HEK293 (cell line): ENCODE data around the gene KCND2.

ENCODE experiments used
- CTCF ChIA-PET: fragments of 350-600 bp; formaldehyde crosslinking; extraction: SDS; loops from one replicate; lab custom pipeline; 2021; ENCODE audit warnings: antibody characterized with exemption; lab: Yijun Ruan, JAX
- POLR2A ChIA-PET: fragments of 300-600 bp; formaldehyde crosslinking; extraction: SDS; loops from one replicate; lab custom pipeline; 2020; ENCODE audit warnings: antibody characterized with exemption, inconsistent platforms; lab: Yijun Ruan, JAX
- H3K27ac ChIP-seq: fragments of 200-500 bp; sonication (Bioruptor generic); 2 replicates; pipeline ENCODE4 v1.5.1; 2014; ENCODE audit warnings: low read depth, low read length, control low read depth, inconsistent platforms; ENCODE audit errors: extremely low read depth
- H3K36me3 ChIP-seq, 2 experiments: fragments of 200-500 bp in 1 of 2; sonication (Bioruptor generic) in 1 of 2; 1 replicate in 1 of 2; 2 replicates in 1 of 2; pipeline ENCODE4 v1.5.1; 2014 to 2017; ENCODE audit warnings: inconsistent platforms in 2 of 2, low read length in 2 of 2; ENCODE audit not compliant: control insufficient read depth in 2 of 2, insufficient read depth in 1 of 2
- H3K4me1 ChIP-seq: fragments of 200-500 bp; sonication (Bioruptor generic); 2 replicates; pipeline ENCODE4 v1.5.1; 2014; ENCODE audit warnings: mild to moderate bottlenecking, low read length, inconsistent platforms; ENCODE audit not compliant: control insufficient read depth, insufficient read depth
- H3K4me3 ChIP-seq: 2 replicates; pipeline ENCODE4 v1.5.1; 2011; ENCODE audit warnings: low read depth, mild to moderate bottlenecking, control low read depth, low read length, moderate library complexity
- H3K9me3 ChIP-seq: fragments of 200-500 bp; sonication (Bioruptor generic); 2 replicates; pipeline ENCODE4 v1.5.1; 2014; ENCODE audit warnings: low read depth, low read length, inconsistent platforms; ENCODE audit not compliant: control insufficient read depth, insufficient read depth
- ATF2 ChIP-seq: fragments of 450-650 bp; formaldehyde crosslinking; IDR thresholded peaks from 2 replicates; pipeline ENCODE4 v1.5.1; 2016; ENCODE audit warnings: missing biosample characterization, missing genetic modification characterization, low read depth
- MZF1 ChIP-seq: fragments of 450-650 bp; formaldehyde crosslinking; IDR thresholded peaks from 2 replicates; pipeline ENCODE4 v1.5.1; 2017; ENCODE audit warnings: missing biosample characterization, missing genetic modification characterization, borderline replicate concordance
- PATZ1 ChIP-seq: fragments of 450-650 bp; formaldehyde crosslinking; IDR thresholded peaks from 2 replicates; pipeline ENCODE4 v1.5.1; 2016; ENCODE audit warnings: missing biosample characterization, missing genetic modification characterization
- PRDM4 ChIP-seq: fragments of 450-650 bp; formaldehyde crosslinking; IDR thresholded peaks from 2 replicates; pipeline ENCODE4 v1.5.1; 2017; ENCODE audit warnings: missing biosample characterization, missing genetic modification characterization
- REPIN1 ChIP-seq: fragments of 450-650 bp; formaldehyde crosslinking; IDR thresholded peaks from 2 replicates; pipeline ENCODE4 v1.5.1; 2017; ENCODE audit warnings: missing biosample characterization, missing genetic modification characterization, low read depth
- TCF7L2 ChIP-seq: IDR thresholded peaks from 2 replicates; pipeline ENCODE4 v1.6.1; 2011; ENCODE audit warnings: low read depth, mild to moderate bottlenecking, inconsistent platforms, low read length, moderate library complexity, borderline replicate concordance
- ZBTB44 ChIP-seq: fragments of 450-650 bp; IDR thresholded peaks from 2 replicates; pipeline ENCODE4 v1.5.1; 2018; ENCODE audit warnings: missing biosample characterization, mild to moderate bottlenecking, missing genetic modification characterization
- ZBTB7A ChIP-seq: fragments of 450-650 bp; formaldehyde crosslinking; IDR thresholded peaks from 2 replicates; pipeline ENCODE4 v1.5.1; 2016; ENCODE audit warnings: low read depth, missing biosample characterization, missing genetic modification characterization
- ZFHX2 ChIP-seq: fragments of 450-650 bp; formaldehyde crosslinking; conservative IDR thresholded peaks from 2 replicates; pipeline ENCODE4 v1.5.1; 2016; ENCODE audit warnings: missing biosample characterization, missing genetic modification characterization
- ZNF146 ChIP-seq: fragments of 450-650 bp; formaldehyde crosslinking; IDR thresholded peaks from 2 replicates; pipeline ENCODE4 v1.5.1; 2016; ENCODE audit warnings: missing biosample characterization, missing genetic modification characterization
- ZNF175 ChIP-seq: fragments of 450-650 bp; formaldehyde crosslinking; IDR thresholded peaks from 2 replicates; pipeline ENCODE4 v1.5.1; 2016; ENCODE audit warnings: missing biosample characterization, missing genetic modification characterization
- ZNF266 ChIP-seq: fragments of 450-650 bp; formaldehyde crosslinking; IDR thresholded peaks from 2 replicates; pipeline ENCODE4 v1.5.1; 2016; ENCODE audit warnings: missing biosample characterization, missing genetic modification characterization, low read depth
- ZNF274 ChIP-seq, 2 experiments: fragments of 200-500 bp in 1 of 2; fragments of 450-650 bp in 1 of 2; sonication (Bioruptor generic) in 1 of 2; formaldehyde crosslinking in 1 of 2; IDR thresholded peaks; 2 replicates each; pipeline versions ENCODE4 v1.5.1 to v1.6.1; 2014 to 2016; ENCODE audit warnings: borderline replicate concordance in 1 of 2, inconsistent platforms in 1 of 2, low read length in 1 of 2, missing biosample characterization in 1 of 2, missing genetic modification characterization in 1 of 2
- ZNF341 ChIP-seq: fragments of 450-650 bp; formaldehyde crosslinking; IDR thresholded peaks from 2 replicates; pipeline ENCODE4; 2016; ENCODE audit warnings: low read depth, missing biosample characterization, missing genetic modification characterization
- ZNF391 ChIP-seq: fragments of 450-650 bp; formaldehyde crosslinking; IDR thresholded peaks from 2 replicates; pipeline ENCODE4 v1.5.1; 2016; ENCODE audit warnings: low read depth, missing biosample characterization, missing genetic modification characterization, borderline replicate concordance
- ZNF514 ChIP-seq: fragments of 450-650 bp; formaldehyde crosslinking; IDR thresholded peaks from 2 replicates; pipeline ENCODE4 v1.5.1; 2016; ENCODE audit warnings: missing biosample characterization, missing genetic modification characterization
- ZNF529 ChIP-seq: fragments of 450-650 bp; formaldehyde crosslinking; IDR thresholded peaks from 2 replicates; pipeline ENCODE4 v1.5.1; 2017; ENCODE audit warnings: missing genetic modification characterization, missing biosample characterization; ENCODE audit not compliant: insufficient replicate concordance
- ZNF624 ChIP-seq: fragments of 450-650 bp; formaldehyde crosslinking; IDR thresholded peaks from 2 replicates; pipeline ENCODE4 v1.5.1; 2017; ENCODE audit warnings: missing biosample characterization, missing genetic modification characterization
- ZNF791 ChIP-seq: fragments of 450-650 bp; formaldehyde crosslinking; IDR thresholded peaks from 2 replicates; pipeline ENCODE4 v1.5.1; 2016; ENCODE audit warnings: missing biosample characterization, missing genetic modification characterization

KCND2 gene

GRCh38 chr7:120582916-120583315 lies 309.9 kb downstream of the KCND2 start (continued):
- TF ChIP-seq ATF2 (tag by site-specific recombination) (no peak), PRDM4 (tag by site-specific recombination) (no peak), ZNF175 (tag by site-specific recombination) (no peak), ZNF391 (tag by site-specific recombination) (no peak), ZNF514 (tag by site-specific recombination) (no peak), PATZ1 (no peak)

- POLR2A ChIA-PET, result interaction anchor here (0.7 kb wide), 1 partner anchor 1247 kb away, joined by 6 read pairs; no protein-coding TSS in a partner anchor
- no peak overlapping the region for H3K27ac ChIP-seq
- CTCF ChIA-PET, result interaction anchor here (0.6 to 0.9 kb wide), 2 partner anchors 9 kb away, joined by 3 to 5 read pairs; no protein-coding TSS in a partner anchor
- no peaks in the 10 kb centered on the region for H3K36me3 ChIP-seq
- TF ChIP-seq ZNF529 (tag by site-specific recombination) (no peak), TCF7L2 (no peak), ZFHX2 (tag by site-specific recombination) (no peak), ZBTB44 (tag by site-specific recombination) (no peak), ZNF146 (no peak), ZNF274 (IDR thresholded peaks at IDR 0.05; ENCODE audit: low read length) (no peak), ZNF274 (tag by site-specific recombination; IDR thresholded peaks at IDR 0.05; ENCODE audit: borderline replicate concordance) (no peak), MZF1 (tag by site-specific recombination) (no peak), ZNF791 (tag by site-specific recombination) (no peak), ZNF341 (tag by site-specific recombination) (no peak), REPIN1 (tag by site-specific recombination) (no peak), ZNF624 (tag by site-specific recombination) (no peak), ZBTB7A (tag by site-specific recombination) (no peak), ZNF266 (tag by site-specific recombination) (no peak)
- TF ChIP-seq, all 188 proteins: peak for 0
- no peak overlapping the region for H3K4me3 ChIP-seq
- no peaks in the 10 kb centered on the region for H3K4me1 ChIP-seq
- no peaks in the 10 kb centered on the region for H3K9me3 ChIP-seq
These were observed 311.1 kb downstream of the KCND2 start for GRCh38 chr7:120583899-120584586.
